BE2C (cell line): ENCODE measurements around the gene RAB22A. TPM values are rescaled to one million over a fixed set of nuclear protein-coding genes. Genes with fewer than 3 reads are reported as not detected.

Source experiments
- DNase-seq: peaks from one replicate; pipeline ENCODE4 v3.0.0-alpha.2; 2020
- H3K27me3 ChIP-seq: fragments of 250-450 bp; sonication (Bioruptor Pico); 2 replicates; pipeline ENCODE4 v1.5.1; 2020; ENCODE audit warnings: mild to moderate bottlenecking
- H3K36me3 ChIP-seq: fragments of 250-450 bp; sonication (Bioruptor Pico); 2 replicates; pipeline ENCODE4 v1.5.1; 2020; ENCODE audit warnings: mild to moderate bottlenecking
- H3K4me1 ChIP-seq: fragments of 250-450 bp; sonication (Bioruptor Pico); 2 replicates; pipeline ENCODE4 v1.5.1; 2020
- H3K4me3 ChIP-seq: 2 replicates; pipeline ENCODE4 v1.5.1; 2011; ENCODE audit warnings: low read depth, low read length
- H3K9me3 ChIP-seq: fragments of 250-450 bp; sonication (Bioruptor Pico); 2 replicates; pipeline ENCODE4 v1.5.1; 2020
- CTCF ChIP-seq: IDR thresholded peaks from 2 replicates; pipeline ENCODE4 v1.5.1; 2012; ENCODE audit warnings: mild to moderate bottlenecking, low read depth, low read length
- polyA plus RNA-seq: library from polyadenylated mRNA; unstranded; fragments of >200 nt; gene quantifications from one replicate; pipeline ENCODE4 v1.2.1, GENCODE V29; 2012; ENCODE audit warnings: low read depth, missing spikeins; ENCODE audit not compliant: insufficient read length, insufficient read depth

Gene RAB22A
- polyA plus RNA-seq: 11.7 TPM

GRCh38 chr20:58309591-58310290, at the start of gene RAB22A:
Gene RAB22A, plus strand, starts transcription at chr20:58309715. Its CDS starts 262 bp downstream, at chr20:58309977.
- peaks cover 18% of the 10 kb centered on the region for H3K36me3 ChIP-seq
- no peaks in the 10 kb centered on the region; the same call in 1 of the 2 replicates for H3K9me3 ChIP-seq
- DNase-seq: peak; percentile 89
- peaks cover 3% of the 10 kb centered on the region; the same call in 1 of the 2 replicates for H3K4me1 ChIP-seq
- no peak for TF ChIP-seq CTCF
- peak within 1 kb of the TSS; percentile 81 for H3K4me3 ChIP-seq
- H3K27me3 ChIP-seq: no peaks in the 10 kb centered on the region

GRCh38 chr20:58260006-58260405, 49.5 kb upstream of the RAB22A start:
- Histone ChIP-seq H3K9me3 (no peaks in the 10 kb centered on the region; the same call in 1 of the 2 replicates), H3K36me3 (peaks cover 5% of the 10 kb centered on the region; the same call in 1 of the 2 replicates), H3K4me3 (peak overlapping the region; percentile 12; the same call in 1 of the 2 replicates), H3K27me3 (no peaks in the 10 kb centered on the region), H3K4me1 (peaks cover 32% of the 10 kb centered on the region)
- no peak for DNase-seq
- TF ChIP-seq CTCF: no peak

- H3K4me3 ChIP-seq: no peak overlapping the region
- peaks cover 29% of the 10 kb centered on the region for H3K4me1 ChIP-seq
- H3K36me3 ChIP-seq: peaks cover 5% of the 10 kb centered on the region
- no peak for TF ChIP-seq CTCF
- no peaks in the 10 kb centered on the region for H3K9me3 ChIP-seq
- DNase-seq: no peak
- no peaks in the 10 kb centered on the region for H3K27me3 ChIP-seq
These were observed 47.9 kb upstream of the RAB22A start for GRCh38 chr20:58261660-58262059.

GRCh38 chr20:58264271-58264670, 45.2 kb upstream of the RAB22A start:
- Histone ChIP-seq H3K36me3 (peaks cover 10% of the 10 kb centered on the region), H3K4me3 (no peak overlapping the region), H3K9me3 (no peaks in the 10 kb centered on the region), H3K4me1 (peaks cover 22% of the 10 kb centered on the region), H3K27me3 (no peaks in the 10 kb centered on the region)
- no peak for TF ChIP-seq CTCF
- DNase-seq: no peak

- Histone ChIP-seq H3K9me3 (no peaks in the 10 kb centered on the region), H3K27me3 (no peaks in the 10 kb centered on the region), H3K4me1 (peaks cover 16% of the 10 kb centered on the region), H3K36me3 (peaks cover 10% of the 10 kb centered on the region), H3K4me3 (no peak overlapping the region)
- no peak for DNase-seq
- no peak for TF ChIP-seq CTCF
These were observed 41.9 kb upstream of the RAB22A start for GRCh38 chr20:58267389-58268215.

- H3K9me3 ChIP-seq: no peaks in the 10 kb centered on the region
- no peak for TF ChIP-seq CTCF
- no peak for DNase-seq
- H3K27me3 ChIP-seq: no peaks in the 10 kb centered on the region
- H3K4me1 ChIP-seq: peaks cover 21% of the 10 kb centered on the region
- H3K4me3 ChIP-seq: no peak overlapping the region
- H3K36me3 ChIP-seq: peaks cover 6% of the 10 kb centered on the region; the same call in 1 of the 2 replicates
These were observed 41.1 kb upstream of the RAB22A start for GRCh38 chr20:58268421-58268821.
